Activated naive CD8-positive, alpha-beta T cell treated with anti-CD3 and anti-CD28 coated beads for 36 hours (primary cell): Measurements from ENCODE around the gene TAF4. TPM values are rescaled to one million over a fixed set of nuclear protein-coding genes. Genes with fewer than 3 reads are reported as not detected.
"Not testable (repeated sequence)": the region's sequence is repeated elsewhere in the genome, so short reads cannot be mapped to it uniquely, and the experiment has no call there.

Experiments
- DNase-seq: peaks from one replicate; pipeline ENCODE4 v3.0.0; 2021
- H3K27ac Mint-ChIP-seq: one replicate; pipeline ENCODE4 v1.8.0; 2022; ENCODE audit warnings: mild to moderate bottlenecking, moderate library complexity, mixed read lengths
- H3K27me3 Mint-ChIP-seq: one replicate; pipeline ENCODE4 v1.8.0; 2022; ENCODE audit warnings: mild to moderate bottlenecking, mixed read lengths
- H3K36me3 Mint-ChIP-seq: one replicate; pipeline ENCODE4 v1.8.0; 2021; ENCODE audit warnings: mild to moderate bottlenecking, mixed read lengths
- H3K4me1 Mint-ChIP-seq: one replicate; pipeline ENCODE4 v1.8.0; 2021; ENCODE audit warnings: mixed read lengths
- H3K4me3 Mint-ChIP-seq: one replicate; pipeline ENCODE4 v1.8.0; 2022; ENCODE audit warnings: mild to moderate bottlenecking, moderate library complexity, mixed read lengths
- H3K9me3 Mint-ChIP-seq: one replicate; pipeline ENCODE4 v1.8.0; 2022; ENCODE audit warnings: mixed read lengths
- total RNA-seq, 2 experiments: library from RNA; stranded (reverse); gene quantifications; one replicate each; pipeline ENCODE4 v1.2.3, GENCODE V29; 2021

TAF4 gene
- total RNA-seq, 2 experiments from 2014 or later = 15.2 to 16.4 TPM

DNA sequence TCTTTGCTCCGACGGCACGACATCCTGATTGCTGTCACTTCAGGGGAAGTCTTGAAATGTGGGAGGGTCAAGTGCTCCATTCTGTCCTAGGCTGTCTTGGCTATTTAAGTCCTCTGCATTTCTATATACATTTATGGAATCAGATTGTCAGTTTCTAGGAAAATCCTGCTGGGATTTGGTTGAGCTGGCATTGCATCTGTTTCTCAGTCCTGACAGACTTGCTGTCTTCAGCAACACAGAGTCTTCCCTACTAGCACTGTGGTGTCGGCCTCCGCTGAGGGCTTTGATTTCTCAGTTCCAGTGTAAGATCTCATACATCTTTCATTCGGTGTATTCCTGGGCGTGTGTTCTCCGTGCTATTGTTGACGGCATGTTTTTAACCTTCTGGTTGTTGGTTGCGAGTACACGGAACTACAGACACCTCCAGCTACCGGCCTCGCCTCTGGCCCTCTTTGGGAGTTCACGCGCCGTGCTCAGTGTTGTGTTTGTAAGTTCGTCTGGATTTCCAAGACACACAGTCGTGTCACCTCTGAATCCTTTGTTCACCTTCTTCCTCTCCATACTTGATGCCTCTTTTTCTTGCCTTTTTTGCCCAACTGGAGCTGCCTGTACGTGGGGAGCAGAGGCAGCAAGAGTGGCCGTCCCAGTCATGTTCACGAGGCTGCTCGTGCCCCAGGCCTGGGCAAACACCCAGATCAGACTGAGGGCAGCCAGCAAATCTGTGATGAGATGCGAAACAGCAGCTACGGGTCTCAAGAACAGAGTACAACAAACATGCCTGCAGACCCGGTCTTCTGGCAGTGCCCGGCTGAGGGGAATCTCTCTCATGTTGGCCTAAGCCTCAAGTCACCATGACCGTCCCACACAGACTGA lies 92.8 kb downstream of the TAF4 start:
- Mint-ChIP-seq H3K4me1 (no peaks in the 10 kb centered on the region), H3K9me3 (no peaks in the 10 kb centered on the region), H3K27ac (no peak overlapping the region), H3K27me3 (no peaks in the 10 kb centered on the region), H3K36me3 (peaks cover 20% of the 10 kb centered on the region), H3K4me3 (no peak overlapping the region)
- DNase-seq = no peak

- not testable (repeated sequence) for H3K4me3 Mint-ChIP-seq, H3K27ac Mint-ChIP-seq, H3K4me1 Mint-ChIP-seq, H3K27me3 Mint-ChIP-seq, DNase-seq, H3K9me3 Mint-ChIP-seq
- peaks cover 20% of the 10 kb centered on the region for H3K36me3 Mint-ChIP-seq
Observed at GRCh38 chr20:61971595-61971994, 94.1 kb downstream of the TAF4 start.

DNA sequence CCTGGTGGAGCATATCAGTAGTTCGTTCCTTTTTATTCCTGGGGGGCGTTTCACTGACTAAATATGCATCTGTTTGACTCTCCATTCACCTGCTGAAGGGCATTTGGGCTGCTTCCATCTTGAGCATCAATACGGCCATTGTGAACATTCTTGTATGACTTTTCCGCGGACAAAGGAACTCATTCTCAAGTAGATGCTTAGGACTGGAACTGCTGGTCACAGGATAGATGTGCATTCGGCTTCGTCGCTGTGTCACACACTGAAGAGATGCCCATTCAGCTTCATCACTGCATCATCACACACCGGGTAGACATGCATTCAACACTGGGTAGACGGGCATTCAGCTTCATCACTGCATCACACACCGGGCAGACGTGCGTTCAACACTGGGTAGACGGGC lies 95.3 kb downstream of the TAF4 start:
- Mint-ChIP-seq H3K27ac (no peak overlapping the region), H3K4me3 (no peak overlapping the region), H3K9me3 (no peaks in the 10 kb centered on the region), H3K36me3 (peaks cover 18% of the 10 kb centered on the region), H3K4me1 (no peaks in the 10 kb centered on the region), H3K27me3 (peaks cover 9% of the 10 kb centered on the region)
- no peak for DNase-seq

- no peaks in the 10 kb centered on the region for H3K9me3 Mint-ChIP-seq
- H3K4me3 Mint-ChIP-seq = no peak overlapping the region
Observed at GRCh38 chr20:61969806-61970205, 95.9 kb downstream of the TAF4 start.

GRCh38 chr20:61968932-61969331 lies 96.7 kb downstream of the TAF4 start:
- Mint-ChIP-seq H3K9me3 (no peaks in the 10 kb centered on the region), H3K4me1 (no peaks in the 10 kb centered on the region), H3K27me3 (peaks cover 23% of the 10 kb centered on the region), H3K4me3 (no peak overlapping the region), H3K27ac (no peak overlapping the region), H3K36me3 (peaks cover 18% of the 10 kb centered on the region)
- DNase-seq = no peak

More at GRCh38 chr20:61969806-61970205, 95.9 kb downstream of the TAF4 start:
- Mint-ChIP-seq H3K27ac (no peak overlapping the region), H3K4me1 (no peaks in the 10 kb centered on the region), H3K36me3 (peaks cover 18% of the 10 kb centered on the region), H3K27me3 (peaks cover 14% of the 10 kb centered on the region)
- no peak for DNase-seq

GRCh38 chr20:61968036-61968810 lies 97.5 kb downstream of the TAF4 start:
- Mint-ChIP-seq H3K36me3 (peaks cover 12% of the 10 kb centered on the region), H3K9me3 (no peaks in the 10 kb centered on the region), H3K4me1 (no peaks in the 10 kb centered on the region), H3K27me3 (peaks cover 30% of the 10 kb centered on the region), H3K4me3 (no peak overlapping the region), H3K27ac (no peak overlapping the region)
- no peak for DNase-seq

DNA sequence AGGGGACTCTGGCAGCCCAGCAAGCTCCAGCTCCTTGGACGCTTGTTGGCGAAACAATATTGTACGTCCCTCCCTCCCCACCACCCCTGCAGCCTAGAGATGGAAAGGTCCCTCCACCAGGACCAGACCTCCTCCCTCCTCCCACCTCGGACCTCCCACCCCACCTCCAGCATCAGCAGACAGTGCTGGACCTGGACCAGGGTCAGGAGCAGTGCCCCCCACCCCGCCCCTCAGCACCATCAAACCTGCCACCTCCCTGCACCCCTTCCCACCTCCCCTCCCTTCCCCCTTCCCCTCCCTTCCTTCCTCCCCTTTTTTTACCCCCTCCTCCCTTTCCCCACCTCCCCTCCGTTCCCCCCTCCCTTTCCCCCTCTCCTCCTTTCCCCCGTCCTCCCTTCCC lies 98.4 kb downstream of the TAF4 start:
- Mint-ChIP-seq H3K36me3 (peaks cover 3% of the 10 kb centered on the region), H3K4me3 (no peak overlapping the region), H3K27ac (no peak overlapping the region), H3K9me3 (no peaks in the 10 kb centered on the region), H3K27me3 (peaks cover 31% of the 10 kb centered on the region), H3K4me1 (no peaks in the 10 kb centered on the region)
- DNase-seq = no peak

GRCh38 chr20:61966492-61967244 lies 99.0 kb downstream of the TAF4 start:
- Mint-ChIP-seq H3K27ac (no peak overlapping the region), H3K4me1 (no peaks in the 10 kb centered on the region), H3K27me3 (peaks cover 31% of the 10 kb centered on the region), H3K36me3 (no peaks in the 10 kb centered on the region), H3K4me3 (no peak overlapping the region), H3K9me3 (no peaks in the 10 kb centered on the region)
- DNase-seq = no peak

GRCh38 chr20:61965606-61966491 lies 99.8 kb downstream of the TAF4 start:
- no peaks in the 10 kb centered on the region for H3K9me3 Mint-ChIP-seq
- H3K27me3 Mint-ChIP-seq = peaks cover 31% of the 10 kb centered on the region
- no peaks in the 10 kb centered on the region for H3K36me3 Mint-ChIP-seq
- H3K27ac Mint-ChIP-seq = no peak overlapping the region
- no peak for DNase-seq
- no peak overlapping the region for H3K4me3 Mint-ChIP-seq
- no peaks in the 10 kb centered on the region for H3K4me1 Mint-ChIP-seq

DNA sequence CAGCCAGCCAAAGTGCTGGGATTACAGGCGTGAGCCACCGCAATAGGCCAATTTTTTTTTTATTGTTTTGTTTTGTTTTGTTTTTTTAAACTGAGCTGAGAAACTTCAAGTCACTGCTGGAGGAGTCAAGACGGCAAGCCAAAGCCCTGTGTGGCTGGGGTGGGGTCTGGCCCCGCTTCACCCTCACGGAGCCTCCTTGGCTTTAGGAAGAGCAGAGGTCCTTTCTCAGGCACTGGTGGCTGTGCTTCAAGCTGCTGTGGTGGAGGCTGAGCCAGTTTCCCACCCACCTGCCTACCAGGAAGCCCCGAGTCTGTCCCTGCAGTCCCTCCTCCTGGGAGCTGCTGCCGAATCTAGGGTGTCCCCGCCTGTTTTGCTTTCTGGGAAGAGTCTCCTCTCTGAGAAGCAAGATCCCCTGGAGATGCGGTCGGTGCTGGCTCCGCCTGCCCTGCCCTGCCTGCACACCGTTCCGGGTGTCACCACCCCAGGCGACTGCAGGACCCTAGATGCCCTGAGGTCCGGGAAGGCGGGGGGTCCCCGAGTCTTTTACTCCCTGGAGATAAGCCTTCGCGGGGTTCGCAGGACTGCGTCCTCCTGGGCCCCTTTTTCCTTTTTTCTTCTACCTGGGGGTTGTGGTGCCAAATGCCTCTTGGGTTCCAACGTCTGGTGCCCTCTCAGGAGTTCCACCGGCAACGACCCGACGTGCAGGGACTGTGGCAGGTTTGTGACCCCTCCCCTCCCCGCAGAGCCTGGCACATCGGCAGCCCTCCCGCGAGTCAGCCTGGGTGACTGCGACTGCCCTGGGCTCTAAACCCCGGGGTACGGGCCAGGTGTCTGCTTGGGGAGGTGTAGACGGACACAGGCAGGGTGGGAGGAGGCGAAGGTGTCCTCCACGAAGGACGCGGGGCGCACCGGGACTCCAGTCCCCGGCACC lies 100.7 kb downstream of the TAF4 start:
- Mint-ChIP-seq H3K27ac (no peak overlapping the region), H3K9me3 (no peaks in the 10 kb centered on the region), H3K36me3 (no peaks in the 10 kb centered on the region)

DNA sequence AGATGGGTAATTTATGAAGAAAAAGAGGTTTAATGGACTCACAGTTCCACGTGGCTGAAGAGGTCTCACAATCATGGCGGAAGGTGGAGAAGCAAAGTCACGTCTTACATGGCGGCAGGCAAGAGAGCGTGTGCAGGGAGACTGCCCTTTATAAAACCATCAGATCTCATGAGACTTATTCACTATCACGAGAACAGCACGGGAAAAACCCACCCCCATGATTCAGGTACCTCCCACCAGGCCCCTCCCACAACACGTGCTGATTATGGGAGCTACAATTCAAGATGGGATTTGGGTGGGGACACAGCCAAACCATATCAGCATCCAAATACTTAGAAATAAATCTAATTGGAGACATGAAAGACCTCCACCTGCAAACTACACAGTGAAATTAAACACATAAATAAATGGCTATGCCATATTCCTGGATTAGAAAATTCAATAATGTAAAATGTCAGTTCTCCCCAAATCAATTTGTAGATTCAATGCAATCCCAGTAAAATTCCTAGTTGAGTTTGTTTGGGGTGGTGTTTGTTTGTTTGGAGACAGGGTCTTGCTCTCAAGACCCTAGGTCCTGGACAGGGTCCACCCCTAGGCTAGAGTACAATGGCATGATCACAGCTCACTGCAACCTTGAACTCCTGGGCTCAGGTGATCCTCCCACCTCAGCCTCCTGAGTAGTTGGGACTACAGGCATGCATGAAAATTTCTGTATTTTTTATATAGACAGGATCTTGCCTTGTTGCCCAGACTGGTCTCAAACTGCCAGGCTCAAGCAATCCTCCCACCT lies 101.6 kb downstream of the TAF4 start:
- Mint-ChIP-seq H3K4me3 (no peak overlapping the region), H3K4me1 (no peaks in the 10 kb centered on the region), H3K27ac (no peak overlapping the region), H3K27me3 (peaks cover 31% of the 10 kb centered on the region), H3K9me3 (no peaks in the 10 kb centered on the region), H3K36me3 (no peaks in the 10 kb centered on the region)
- DNase-seq = no peak

More for the DNA sequence above, 100.7 kb downstream of the TAF4 start:
- Mint-ChIP-seq H3K4me3 (no peak overlapping the region), H3K27me3 (peaks cover 31% of the 10 kb centered on the region), H3K4me1 (no peaks in the 10 kb centered on the region)
- no peak for DNase-seq

- DNase-seq = no peak
- Mint-ChIP-seq H3K4me3 (no peak overlapping the region), H3K9me3 (no peaks in the 10 kb centered on the region), H3K27ac (no peak overlapping the region), H3K27me3 (peaks cover 31% of the 10 kb centered on the region), H3K36me3 (no peaks in the 10 kb centered on the region), H3K4me1 (no peaks in the 10 kb centered on the region)
Observed at GRCh38 chr20:61963149-61963548, 102.5 kb downstream of the TAF4 start.

DNA sequence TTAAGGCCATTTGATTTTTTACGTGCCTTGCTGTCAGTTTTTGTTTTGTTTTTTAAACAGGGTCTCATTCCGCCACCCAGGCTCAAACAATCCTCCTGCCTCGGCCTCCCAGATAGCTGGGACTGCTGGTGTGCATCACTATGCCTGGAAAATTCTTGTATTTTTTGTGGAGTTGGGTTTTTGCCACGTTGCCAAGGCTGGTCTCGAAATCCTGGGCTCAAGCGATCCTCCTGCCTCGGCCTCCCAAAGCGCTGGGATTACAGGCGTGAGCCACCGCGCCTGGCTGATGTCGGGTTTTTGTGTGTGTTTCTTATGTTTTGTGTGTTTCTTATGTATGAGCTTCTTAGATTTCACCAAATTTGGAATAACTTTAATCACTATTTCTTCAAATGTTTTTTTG lies 104.8 kb downstream of the TAF4 start:
- Mint-ChIP-seq H3K4me3 (no peak overlapping the region), H3K27ac (no peak overlapping the region), H3K27me3 (peaks cover 26% of the 10 kb centered on the region), H3K4me1 (no peaks in the 10 kb centered on the region), H3K9me3 (no peaks in the 10 kb centered on the region), H3K36me3 (no peaks in the 10 kb centered on the region)
- no peak for DNase-seq
